ENCODE data around the gene DNAJC7.

DNA sequence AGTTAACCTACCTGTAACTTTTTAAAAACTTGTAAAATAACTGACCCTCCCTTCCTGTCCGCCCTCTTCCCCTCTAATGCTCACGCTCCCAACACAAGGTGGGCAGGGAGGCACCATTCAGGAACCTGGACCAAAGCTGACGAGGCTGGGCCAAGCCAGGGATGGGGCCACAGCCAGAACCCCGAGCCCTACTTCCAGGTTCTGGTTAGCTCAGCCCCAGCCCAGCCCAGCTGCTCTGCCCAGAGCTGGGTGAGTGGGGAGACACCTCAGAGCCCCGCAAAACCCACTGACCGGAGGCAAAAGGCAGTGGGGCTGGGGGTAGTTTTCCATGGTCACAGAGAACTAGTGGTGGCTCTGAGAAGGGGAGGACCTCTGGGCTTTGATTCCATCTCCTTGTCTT is 43.2 kb downstream of the DNAJC7 start:
- TF ChIP-seq, protein P1, sequence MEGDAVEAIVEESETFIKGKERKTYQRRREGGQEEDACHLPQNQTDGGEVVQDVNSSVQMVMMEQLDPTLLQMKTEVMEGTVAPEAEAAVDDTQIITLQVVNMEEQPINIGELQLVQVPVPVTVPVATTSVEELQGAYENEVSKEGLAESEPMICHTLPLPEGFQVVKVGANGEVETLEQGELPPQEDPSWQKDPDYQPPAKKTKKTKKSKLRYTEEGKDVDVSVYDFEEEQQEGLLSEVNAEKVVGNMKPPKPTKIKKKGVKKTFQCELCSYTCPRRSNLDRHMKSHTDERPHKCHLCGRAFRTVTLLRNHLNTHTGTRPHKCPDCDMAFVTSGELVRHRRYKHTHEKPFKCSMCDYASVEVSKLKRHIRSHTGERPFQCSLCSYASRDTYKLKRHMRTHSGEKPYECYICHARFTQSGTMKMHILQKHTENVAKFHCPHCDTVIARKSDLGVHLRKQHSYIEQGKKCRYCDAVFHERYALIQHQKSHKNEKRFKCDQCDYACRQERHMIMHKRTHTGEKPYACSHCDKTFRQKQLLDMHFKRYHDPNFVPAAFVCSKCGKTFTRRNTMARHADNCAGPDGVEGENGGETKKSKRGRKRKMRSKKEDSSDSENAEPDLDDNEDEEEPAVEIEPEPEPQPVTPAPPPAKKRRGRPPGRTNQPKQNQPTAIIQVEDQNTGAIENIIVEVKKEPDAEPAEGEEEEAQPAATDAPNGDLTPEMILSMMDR (IDR thresholded peaks at IDR 0.05) = no peak
- TF ChIP-seq POLR2A (IDR thresholded peaks at IDR 0.05) = no peak

All from stomach (tissue), 4 donors.